ENCODE results near the gene GJB2.

GRCh38 chr13:20239748-20240147 lies 47.0 kb upstream of the GJB2 start:
- TF ChIP-seq MYC (IDR thresholded peaks at IDR 0.05; ENCODE audit: low read depth, low read length) (no peak), POLR2A (IDR thresholded peaks at IDR 0.05; ENCODE audit: extremely low read depth, insufficient read length) (no peak)
- TF ChIP-seq, protein P1, sequence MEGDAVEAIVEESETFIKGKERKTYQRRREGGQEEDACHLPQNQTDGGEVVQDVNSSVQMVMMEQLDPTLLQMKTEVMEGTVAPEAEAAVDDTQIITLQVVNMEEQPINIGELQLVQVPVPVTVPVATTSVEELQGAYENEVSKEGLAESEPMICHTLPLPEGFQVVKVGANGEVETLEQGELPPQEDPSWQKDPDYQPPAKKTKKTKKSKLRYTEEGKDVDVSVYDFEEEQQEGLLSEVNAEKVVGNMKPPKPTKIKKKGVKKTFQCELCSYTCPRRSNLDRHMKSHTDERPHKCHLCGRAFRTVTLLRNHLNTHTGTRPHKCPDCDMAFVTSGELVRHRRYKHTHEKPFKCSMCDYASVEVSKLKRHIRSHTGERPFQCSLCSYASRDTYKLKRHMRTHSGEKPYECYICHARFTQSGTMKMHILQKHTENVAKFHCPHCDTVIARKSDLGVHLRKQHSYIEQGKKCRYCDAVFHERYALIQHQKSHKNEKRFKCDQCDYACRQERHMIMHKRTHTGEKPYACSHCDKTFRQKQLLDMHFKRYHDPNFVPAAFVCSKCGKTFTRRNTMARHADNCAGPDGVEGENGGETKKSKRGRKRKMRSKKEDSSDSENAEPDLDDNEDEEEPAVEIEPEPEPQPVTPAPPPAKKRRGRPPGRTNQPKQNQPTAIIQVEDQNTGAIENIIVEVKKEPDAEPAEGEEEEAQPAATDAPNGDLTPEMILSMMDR (IDR thresholded peaks at IDR 0.05; ENCODE audit: low read depth, low read length): no peak

Data from NB4 (cell line).